WERI-Rb-1 (cell line): ENCODE results near the gene OSBPL10.

Source experiments
- DNase-seq: peaks from one replicate; pipeline ENCODE4 v3.0.0-alpha.2; 2020
- H3K27ac ChIP-seq: fragments of 250-450 bp; sonication (Bioruptor Pico); 2 replicates; pipeline ENCODE4 v1.5.1; 2020; ENCODE audit warnings: mild to moderate bottlenecking, moderate library complexity
- H3K27me3 ChIP-seq: fragments of 250-450 bp; sonication (Bioruptor Pico); 2 replicates; pipeline ENCODE4 v1.5.1; 2021; ENCODE audit warnings: mild to moderate bottlenecking, low read depth, moderate library complexity; ENCODE audit not compliant: insufficient read depth, severe bottlenecking
- H3K36me3 ChIP-seq: fragments of 250-450 bp; sonication (Bioruptor Pico); 2 replicates; pipeline ENCODE4 v1.5.1; 2020; ENCODE audit warnings: mild to moderate bottlenecking, moderate library complexity
- H3K4me3 ChIP-seq: 2 replicates; pipeline ENCODE4 v1.5.1; 2011; ENCODE audit warnings: low read depth, mild to moderate bottlenecking, control low read depth, low read length
- H3K9me3 ChIP-seq: fragments of 250-450 bp; sonication (Bioruptor Pico); 2 replicates; pipeline ENCODE4 v1.5.1; 2021; ENCODE audit warnings: mild to moderate bottlenecking, moderate library complexity; ENCODE audit not compliant: severe bottlenecking
- CTCF ChIP-seq: IDR thresholded peaks from 2 replicates; pipeline ENCODE4 v1.5.1; 2011; ENCODE audit warnings: low read depth, mild to moderate bottlenecking, control low read depth, inconsistent platforms, low read length

Gene OSBPL10

GRCh38 chr3:31829010-31829409 lies 152.1 kb downstream of the OSBPL10 start:
- no peak for DNase-seq
- no peaks in the 10 kb centered on the region for H3K9me3 ChIP-seq
- H3K36me3 ChIP-seq: no peaks in the 10 kb centered on the region
- no peak overlapping the region for H3K4me3 ChIP-seq
- no peak for TF ChIP-seq CTCF
- no peak overlapping the region for H3K27ac ChIP-seq
- H3K27me3 ChIP-seq: no peaks in the 10 kb centered on the region

GRCh38 chr3:31828007-31828406 lies 153.1 kb downstream of the OSBPL10 start:
- Histone ChIP-seq H3K9me3 (no peaks in the 10 kb centered on the region), H3K27me3 (no peaks in the 10 kb centered on the region), H3K27ac (no peak overlapping the region), H3K4me3 (no peak overlapping the region), H3K36me3 (no peaks in the 10 kb centered on the region)
- no peak for DNase-seq
- no peak for TF ChIP-seq CTCF

- no peak overlapping the region for H3K4me3 ChIP-seq
- H3K36me3 ChIP-seq: no peaks in the 10 kb centered on the region
- no peak for DNase-seq
- no peak for TF ChIP-seq CTCF
- no peaks in the 10 kb centered on the region for H3K27me3 ChIP-seq
- no peak overlapping the region for H3K27ac ChIP-seq
- H3K9me3 ChIP-seq: no peaks in the 10 kb centered on the region
Observed at GRCh38 chr3:31823184-31823583, 157.9 kb downstream of the OSBPL10 start.

- Histone ChIP-seq H3K4me3 (no peak overlapping the region), H3K27me3 (no peaks in the 10 kb centered on the region), H3K27ac (no peak overlapping the region), H3K9me3 (no peaks in the 10 kb centered on the region), H3K36me3 (no peaks in the 10 kb centered on the region)
- no peak for DNase-seq
- TF ChIP-seq CTCF: no peak
Observed at GRCh38 chr3:31821118-31821517, 159.9 kb downstream of the OSBPL10 start.

GRCh38 chr3:31819441-31819840 lies 161.6 kb downstream of the OSBPL10 start:
- Histone ChIP-seq H3K27me3 (no peaks in the 10 kb centered on the region), H3K36me3 (no peaks in the 10 kb centered on the region), H3K4me3 (no peak overlapping the region), H3K27ac (no peak overlapping the region), H3K9me3 (no peaks in the 10 kb centered on the region)
- no peak for DNase-seq
- TF ChIP-seq CTCF: no peak

GRCh38 chr3:31817411-31817966 lies 163.6 kb downstream of the OSBPL10 start:
- Histone ChIP-seq H3K27ac (no peak overlapping the region), H3K4me3 (no peak overlapping the region), H3K27me3 (no peaks in the 10 kb centered on the region), H3K9me3 (no peaks in the 10 kb centered on the region), H3K36me3 (no peaks in the 10 kb centered on the region)
- no peak for DNase-seq
- no peak for TF ChIP-seq CTCF
